ENCODE measurements around the gene VEGFB. TPM values are rescaled to one million over a fixed set of nuclear protein-coding genes. Genes with fewer than 3 reads are reported as not detected.

Gene VEGFB
- total RNA-seq, 1 experiment from 2014 or later = 47.5 TPM

DNA sequence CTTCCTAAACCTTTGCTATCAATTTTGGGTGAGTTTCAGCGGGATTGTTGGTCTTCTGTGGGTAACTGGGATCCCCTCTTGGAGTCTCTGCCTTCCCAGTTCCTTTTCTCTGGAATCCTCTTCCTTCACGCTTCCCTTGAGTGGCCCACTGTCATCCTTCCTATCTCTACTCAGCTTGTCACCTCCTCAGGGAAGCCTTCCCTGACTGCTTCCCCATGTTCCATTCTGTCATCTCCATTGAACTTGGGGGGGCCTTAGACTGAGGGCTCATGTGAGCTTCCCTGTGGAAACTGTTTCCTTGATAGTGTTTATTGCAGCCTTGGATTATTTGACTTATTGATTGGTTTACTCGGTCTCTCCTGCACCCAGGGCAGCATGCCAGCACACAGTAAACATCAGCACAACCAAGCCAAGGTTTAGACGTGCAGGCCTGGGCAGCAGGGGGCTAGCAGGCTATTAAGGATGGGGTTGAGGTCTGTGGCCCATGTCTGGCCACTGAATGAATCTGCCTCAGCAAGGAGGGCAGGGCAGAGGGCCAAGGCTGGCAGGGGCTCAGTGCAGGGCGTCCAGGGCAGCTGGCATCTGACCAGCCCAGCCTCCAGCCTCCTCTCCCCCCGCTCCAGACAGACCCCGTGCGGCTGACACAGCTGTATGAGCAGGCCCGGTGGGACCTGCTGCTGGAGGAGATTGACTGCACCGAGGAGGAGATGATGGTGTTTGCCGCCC, 15.6 kb upstream of the VEGFB start (continued):
- TF ChIP-seq, protein P1, sequence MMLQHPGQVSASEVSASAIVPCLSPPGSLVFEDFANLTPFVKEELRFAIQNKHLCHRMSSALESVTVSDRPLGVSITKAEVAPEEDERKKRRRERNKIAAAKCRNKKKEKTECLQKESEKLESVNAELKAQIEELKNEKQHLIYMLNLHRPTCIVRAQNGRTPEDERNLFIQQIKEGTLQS (IDR thresholded peaks at IDR 0.05) = no peak

- H4K20me1 ChIP-seq (ENCODE audit: insufficient read depth) = no peaks in the 10 kb centered on the region
- ChIA-PET CTCF (no interaction called here), RAD21 (ENCODE audit: low non-redundant PET in 1 of 2, low total read pairs in 2 of 2, uncharacterized antibody in 2 of 2, unreplicated experiment in 2 of 2) (no interaction called here), POLR2A (no interaction called here)
- no peaks in the 10 kb centered on the region for H3K27me3 ChIP-seq (ENCODE audit: insufficient read depth, low read length)
- H2AFZ ChIP-seq (ENCODE audit: low read depth, low read length, poor library complexity, severe bottlenecking) = no peak overlapping the region
- no peaks in the 10 kb centered on the region for H3K79me2 ChIP-seq (ENCODE audit: insufficient read depth, low read length)
- DNase-seq (ENCODE audit: low read depth, low spot score) (no peak), ATAC-seq (no peak)
- no peak overlapping the region for H3K27ac ChIP-seq (ENCODE audit: low read depth, low read length)
- H3K36me3 ChIP-seq (ENCODE audit: control insufficient read depth in 1 of 2, insufficient read depth in 2 of 2, low read length in 2 of 2) = peaks cover 0 to 6% of the 10 kb centered on the region in 2 experiments; a peak in 1 of 4 replicates
- H3K4me3 ChIP-seq (replicated peaks in 1 of 2; ENCODE audit: low read depth in 1 of 2, low read length in 2 of 2) = no peak overlapping the region
- no peaks in the 10 kb centered on the region for H3K9me3 ChIP-seq (ENCODE audit: control insufficient read depth in 1 of 2, insufficient read depth in 1 of 2, low read depth in 1 of 2, low read length in 2 of 2)
- no TSS peak for BruUV-seq (replicated peaks)
- no peak overlapping the region for H3K9ac ChIP-seq (ENCODE audit: low read length)
- TF ChIP-seq RAD21 (IDR thresholded peaks at IDR 0.05; ENCODE audit: low read depth) (no peak), REST (IDR thresholded peaks at IDR 0.05; ENCODE audit: low read depth) (no peak), ZNF274 (IDR thresholded peaks at IDR 0.05; ENCODE audit: low read depth, low read length) (no peak), POLR2AphosphoS5 (IDR thresholded peaks at IDR 0.05; ENCODE audit: low read depth, low read length) (no peak), EZH2 (IDR thresholded peaks at IDR 0.05) (no peak), POLR2A (IDR thresholded peaks at IDR 0.05; ENCODE audit: borderline replicate concordance, extremely low read depth, insufficient read depth, insufficient read length) (no peak), FOSL1 (IDR thresholded peaks at IDR 0.05; ENCODE audit: low read depth) (no peak), TCF7L2 (IDR thresholded peaks at IDR 0.05; ENCODE audit: borderline replicate concordance, extremely low read depth, insufficient read depth, insufficient read length) (no peak), YY1 (IDR thresholded peaks at IDR 0.05; ENCODE audit: extremely low read depth, insufficient replicate concordance, low read depth, low read length) (no peak), CEBPB (IDR thresholded peaks at IDR 0.05; ENCODE audit: low read depth) (no peak)
- TF ChIP-seq, protein P2, sequence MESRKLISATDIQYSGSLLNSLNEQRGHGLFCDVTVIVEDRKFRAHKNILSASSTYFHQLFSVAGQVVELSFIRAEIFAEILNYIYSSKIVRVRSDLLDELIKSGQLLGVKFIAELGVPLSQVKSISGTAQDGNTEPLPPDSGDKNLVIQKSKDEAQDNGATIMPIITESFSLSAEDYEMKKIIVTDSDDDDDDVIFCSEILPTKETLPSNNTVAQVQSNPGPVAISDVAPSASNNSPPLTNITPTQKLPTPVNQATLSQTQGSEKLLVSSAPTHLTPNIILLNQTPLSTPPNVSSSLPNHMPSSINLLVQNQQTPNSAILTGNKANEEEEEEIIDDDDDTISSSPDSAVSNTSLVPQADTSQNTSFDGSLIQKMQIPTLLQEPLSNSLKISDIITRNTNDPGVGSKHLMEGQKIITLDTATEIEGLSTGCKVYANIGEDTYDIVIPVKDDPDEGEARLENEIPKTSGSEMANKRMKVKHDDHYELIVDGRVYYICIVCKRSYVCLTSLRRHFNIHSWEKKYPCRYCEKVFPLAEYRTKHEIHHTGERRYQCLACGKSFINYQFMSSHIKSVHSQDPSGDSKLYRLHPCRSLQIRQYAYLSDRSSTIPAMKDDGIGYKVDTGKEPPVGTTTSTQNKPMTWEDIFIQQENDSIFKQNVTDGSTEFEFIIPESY (IDR thresholded peaks at IDR 0.05; ENCODE audit: extremely low read depth, insufficient replicate concordance, low read length) = no peak
- TF ChIP-seq, protein P3, sequence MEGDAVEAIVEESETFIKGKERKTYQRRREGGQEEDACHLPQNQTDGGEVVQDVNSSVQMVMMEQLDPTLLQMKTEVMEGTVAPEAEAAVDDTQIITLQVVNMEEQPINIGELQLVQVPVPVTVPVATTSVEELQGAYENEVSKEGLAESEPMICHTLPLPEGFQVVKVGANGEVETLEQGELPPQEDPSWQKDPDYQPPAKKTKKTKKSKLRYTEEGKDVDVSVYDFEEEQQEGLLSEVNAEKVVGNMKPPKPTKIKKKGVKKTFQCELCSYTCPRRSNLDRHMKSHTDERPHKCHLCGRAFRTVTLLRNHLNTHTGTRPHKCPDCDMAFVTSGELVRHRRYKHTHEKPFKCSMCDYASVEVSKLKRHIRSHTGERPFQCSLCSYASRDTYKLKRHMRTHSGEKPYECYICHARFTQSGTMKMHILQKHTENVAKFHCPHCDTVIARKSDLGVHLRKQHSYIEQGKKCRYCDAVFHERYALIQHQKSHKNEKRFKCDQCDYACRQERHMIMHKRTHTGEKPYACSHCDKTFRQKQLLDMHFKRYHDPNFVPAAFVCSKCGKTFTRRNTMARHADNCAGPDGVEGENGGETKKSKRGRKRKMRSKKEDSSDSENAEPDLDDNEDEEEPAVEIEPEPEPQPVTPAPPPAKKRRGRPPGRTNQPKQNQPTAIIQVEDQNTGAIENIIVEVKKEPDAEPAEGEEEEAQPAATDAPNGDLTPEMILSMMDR (IDR thresholded peaks at IDR 0.05 in 2 of 3, conservative IDR thresholded peaks at IDR 0.05 in 1 of 3; ENCODE audit: borderline replicate concordance in 1 of 3, insufficient read depth in 1 of 3, low read depth in 2 of 3, low read length in 2 of 3) = no peak
- TF ChIP-seq, protein P1 (IDR thresholded peaks at IDR 0.05) = no peak
- no peak overlapping the region for H3K4me2 ChIP-seq (ENCODE audit: low read length)
- no peaks in the 10 kb centered on the region for H3K9me2 ChIP-seq (ENCODE audit: insufficient read depth)
- no peaks in the 10 kb centered on the region for H3K4me1 ChIP-seq (ENCODE audit: control insufficient read depth in 1 of 2, insufficient read depth in 2 of 2, low read length in 2 of 2)
- intact Hi-C loops (cut with micrococcal nuclease) = no loop called here
Measured at GRCh38 chr11:64219354-64219684, 15.1 kb upstream of the VEGFB start.
